Esophagus squamous epithelium (tissue), 4 donors: Measurements from ENCODE around the gene KCNA10.

ENCODE experiments used
- CTCF ChIP-seq, 6 experiments: fragments of 450-650 bp in 4 of 6; fragments of 200-600 bp in 2 of 6; sonication (generic) in 2 of 6; IDR thresholded peaks; one replicate each; pipeline ENCODE4 v1.5.1; 2016 to 2019; ENCODE audit warnings: antibody characterized with exemption in 6 of 6, mild to moderate bottlenecking in 4 of 6, moderate library complexity in 4 of 6
- POLR2A ChIP-seq, 4 donors: fragments of 450-650 bp; IDR thresholded peaks; one replicate each; pipeline ENCODE4 v1.6.1; 2017; ENCODE audit warnings: antibody characterized with exemption in 4 of 4, mild to moderate bottlenecking in 4 of 4, moderate library complexity in 3 of 4

DNA sequence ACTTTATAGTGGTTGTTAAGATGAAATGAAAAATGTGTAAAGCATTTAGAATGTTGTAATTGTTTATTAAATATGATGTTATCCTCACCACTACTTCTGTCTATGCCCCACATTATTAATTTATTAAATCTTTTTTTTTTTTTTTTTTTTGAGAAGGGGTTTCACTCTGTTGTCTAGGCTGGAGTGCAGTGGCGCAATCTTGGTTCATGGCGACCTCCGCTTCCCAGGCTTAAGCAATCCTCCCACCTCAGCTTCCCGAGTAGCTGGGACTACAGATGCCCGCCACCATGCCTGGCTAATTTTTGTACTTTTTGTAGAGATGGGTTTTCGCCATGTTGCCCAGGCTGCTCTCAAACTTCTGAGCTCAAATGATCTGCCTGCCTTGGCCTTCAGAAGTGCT lies 7.5 kb downstream of the KCNA10 start:
- TF ChIP-seq CTCF (IDR thresholded peaks at IDR 0.05) (no peak), POLR2A (IDR thresholded peaks at IDR 0.05) (no peak)
